HG02970 (cell line): Measurements from ENCODE around the gene OR4F17.
"Not testable (repeated sequence)": the region's sequence is repeated elsewhere in the genome, so short reads cannot be mapped to it uniquely, and the experiment has no call there.

Experiments
- ATAC-seq: cut with Tn5 transposase; IDR thresholded peaks from one replicate; pipeline ENCODE4 v1.9.1; 2021; ENCODE audit warnings: mild to moderate bottlenecking, moderate library complexity, moderate number of reproducible peaks; ENCODE audit not compliant: unreplicated experiment, low FRiP score

OR4F17 gene, protein sequence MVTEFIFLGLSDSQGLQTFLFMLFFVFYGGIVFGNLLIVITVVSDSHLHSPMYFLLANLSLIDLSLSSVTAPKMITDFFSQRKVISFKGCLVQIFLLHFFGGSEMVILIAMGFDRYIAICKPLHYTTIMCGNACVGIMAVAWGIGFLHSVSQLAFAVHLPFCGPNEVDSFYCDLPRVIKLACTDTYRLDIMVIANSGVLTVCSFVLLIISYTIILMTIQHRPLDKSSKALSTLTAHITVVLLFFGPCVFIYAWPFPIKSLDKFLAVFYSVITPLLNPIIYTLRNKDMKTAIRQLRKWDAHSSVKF

DNA sequence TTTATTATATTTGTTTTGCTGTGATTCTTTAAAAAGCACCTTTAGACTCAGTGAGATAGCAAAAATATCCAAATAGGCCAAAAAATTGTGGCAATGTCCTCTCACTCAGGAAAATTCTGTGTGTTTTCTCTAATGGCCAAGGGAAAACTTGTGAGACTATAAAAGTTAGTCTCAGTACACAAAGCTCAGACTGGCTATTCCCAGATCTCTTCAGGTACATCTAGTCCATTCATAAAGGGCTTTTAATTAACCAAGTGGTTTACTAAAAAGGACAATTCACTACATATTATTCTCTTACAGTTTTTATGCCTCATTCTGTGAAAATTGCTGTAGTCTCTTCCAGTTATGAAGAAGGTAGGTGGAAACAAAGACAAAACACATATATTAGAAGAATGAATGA is at the start of gene OR4F17:
OR4F17 (plus strand) TSS at position 301 of the 400 bp plus-strand sequence. CDS start 3,575 bp downstream, outside the sequence.
- not testable (repeated sequence) for ATAC-seq

DNA sequence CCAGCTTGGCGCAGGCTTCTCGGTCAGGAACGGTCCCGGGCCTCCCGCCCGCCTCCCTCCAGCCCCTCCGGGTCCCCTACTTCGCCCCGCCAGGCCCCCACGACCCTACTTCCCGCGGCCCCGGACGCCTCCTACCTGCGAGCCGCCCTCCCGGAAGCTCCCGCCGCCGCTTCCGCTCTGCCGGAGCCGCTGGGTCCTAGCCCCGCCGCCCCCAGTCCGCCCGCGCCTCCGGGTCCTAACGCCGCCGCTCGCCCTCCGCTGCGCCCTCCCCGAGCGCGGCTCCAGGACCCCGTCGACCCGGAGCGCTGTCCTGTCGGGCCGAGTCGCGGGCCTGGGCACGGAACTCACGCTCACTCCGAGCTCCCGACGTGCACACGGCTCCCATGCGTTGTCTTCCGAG is 36.1 kb upstream of the OR4F17 start:
- ATAC-seq, result not testable (repeated sequence)

DNA sequence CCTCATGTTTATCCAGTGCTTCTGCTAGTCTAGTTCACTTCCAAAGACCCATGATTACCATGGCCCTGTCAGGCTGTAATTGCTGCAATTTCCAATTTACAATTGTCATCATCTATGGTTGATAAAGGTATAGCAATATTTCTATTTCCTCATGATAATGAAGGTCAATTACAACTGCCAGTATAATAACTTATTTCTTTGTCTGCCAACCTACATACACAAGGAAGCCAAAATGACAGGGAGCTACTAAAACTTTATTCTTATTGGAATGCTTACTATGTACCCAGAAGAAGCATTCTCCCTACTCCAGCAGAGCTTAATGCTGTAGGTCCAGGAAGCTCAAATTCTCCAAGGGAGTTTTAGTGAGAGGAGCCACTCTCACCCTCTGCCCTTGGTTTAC is 24.0 kb upstream of the OR4F17 start:
- not testable (repeated sequence) for ATAC-seq

DNA sequence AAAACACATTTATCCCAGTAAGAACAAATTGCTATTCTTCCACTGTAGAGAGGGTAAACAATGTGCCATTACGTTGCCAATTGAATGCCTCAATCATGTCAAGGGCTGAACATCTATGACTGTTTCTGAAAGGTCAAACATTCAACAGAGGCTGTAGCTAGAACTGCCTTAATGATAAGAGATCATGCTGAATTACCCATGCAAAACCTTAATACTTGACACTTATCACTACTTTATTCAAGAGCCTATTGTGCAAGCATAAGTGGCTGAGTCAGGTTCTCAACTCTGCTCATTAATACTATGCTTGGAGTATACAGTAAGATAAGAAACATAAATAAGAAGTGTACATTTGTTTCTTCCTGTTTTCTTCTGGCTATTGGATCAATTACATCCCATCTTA is 23.3 kb upstream of the OR4F17 start:
- not testable (repeated sequence) for ATAC-seq

DNA sequence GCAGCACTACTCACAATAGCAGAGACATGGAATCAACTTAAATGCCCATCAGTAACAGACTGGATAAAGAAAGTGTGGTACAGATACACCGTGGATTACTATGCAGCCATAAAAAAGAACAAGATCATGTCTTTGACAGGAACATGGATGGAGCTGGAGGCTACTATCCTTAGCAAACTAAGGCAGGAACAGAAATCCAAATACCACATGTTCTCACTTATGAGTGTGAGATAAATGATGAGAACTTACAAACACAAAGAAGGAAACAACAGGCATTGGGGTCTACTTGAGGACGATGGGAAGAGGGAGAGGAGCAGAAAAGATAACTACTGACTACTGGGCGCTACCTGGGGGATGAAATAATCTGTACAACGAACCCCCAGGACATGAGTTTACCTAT is 16.2 kb upstream of the OR4F17 start:
- ATAC-seq, result not testable (repeated sequence)

DNA sequence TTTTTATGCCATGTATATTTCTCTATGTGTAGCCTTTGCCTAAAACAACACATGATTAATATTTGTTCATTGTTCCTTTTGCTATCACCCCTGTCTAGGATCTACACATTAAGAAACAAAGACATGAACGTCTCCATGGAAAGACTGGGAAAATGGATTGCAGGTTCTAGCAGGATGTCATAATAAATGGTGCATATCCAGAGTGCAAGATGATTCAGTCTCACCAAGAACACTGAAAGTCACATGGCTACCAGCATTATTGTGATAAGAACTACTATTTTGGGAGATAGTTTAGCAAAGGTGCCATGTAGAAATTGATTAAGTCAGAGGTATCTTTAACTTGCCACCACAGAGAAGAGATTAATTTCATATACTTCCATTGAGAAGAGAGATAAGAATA is 12.1 kb upstream of the OR4F17 start:
- not testable (repeated sequence) for ATAC-seq

DNA sequence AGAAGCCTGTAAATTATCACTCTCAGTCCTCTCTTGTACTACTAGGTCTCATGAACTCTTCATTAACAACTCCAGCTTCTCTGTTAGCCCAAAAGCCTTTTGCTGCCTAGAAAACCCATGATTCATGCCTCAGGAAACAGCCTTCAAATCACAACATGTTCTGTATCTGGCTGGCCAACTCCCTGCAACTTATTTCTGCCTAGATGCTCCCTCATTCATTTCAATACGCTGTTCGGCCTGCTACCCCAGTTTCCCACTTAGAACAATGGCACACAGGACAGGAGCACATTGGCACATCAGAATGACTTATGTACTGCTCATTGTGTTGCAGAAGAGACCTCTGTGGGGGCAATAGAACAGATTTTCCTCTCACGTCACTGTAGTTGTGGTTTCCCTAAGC is 9.3 kb upstream of the OR4F17 start:
- not testable (repeated sequence) for ATAC-seq

DNA sequence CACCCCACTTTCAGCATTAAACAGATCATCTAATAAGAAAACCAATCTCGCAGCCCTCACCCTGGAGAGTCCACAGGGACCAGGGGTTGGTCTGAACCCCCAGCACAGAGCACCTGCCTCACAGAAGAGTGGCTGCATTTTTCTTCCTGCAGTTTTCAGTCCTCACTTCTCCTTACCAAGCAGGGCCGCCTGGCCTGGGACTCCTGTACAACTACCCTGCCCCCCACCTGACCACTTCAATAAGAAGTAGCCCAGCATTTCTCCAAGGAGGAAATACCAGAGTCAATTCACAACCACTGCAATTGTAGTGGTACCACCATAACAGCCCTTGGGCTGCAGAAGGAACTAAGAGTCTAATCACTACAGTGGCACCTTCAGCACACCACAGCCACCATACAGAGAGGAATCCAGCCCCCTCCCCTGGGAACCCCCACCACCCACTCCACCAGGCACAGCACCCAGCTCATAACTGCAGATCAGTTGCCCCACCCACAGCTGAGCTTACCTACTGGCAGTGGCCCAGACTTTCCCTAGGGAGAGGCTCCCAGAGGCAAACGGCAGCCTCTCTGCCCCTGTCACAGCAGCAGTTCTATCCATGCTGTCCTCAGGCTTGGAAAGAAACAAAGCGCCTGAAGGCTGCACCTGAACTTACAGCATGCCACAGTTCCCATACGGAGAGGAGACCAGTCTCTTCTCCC is 13.7 kb downstream of the OR4F17 start:
- not testable (repeated sequence) for ATAC-seq
